Lower leg skin (tissue), 4 donors: ENCODE data around the gene COLGALT1. TPM values are rescaled to one million over a fixed set of nuclear protein-coding genes. Genes with fewer than 3 reads are reported as not detected.

Source experiments
- DNase-seq, 2 donors: peaks; one replicate each; pipeline ENCODE4 v3.0.0-alpha.2; 2019; ENCODE audit warnings: low spot score in 2 of 2
- H3K4me3 ChIP-seq: fragments of 200-600 bp; sonication (generic); 2 replicates; pipeline ENCODE4 v1.5.1; 2017; ENCODE audit warnings: mild to moderate bottlenecking, low read depth; ENCODE audit not compliant: poor library complexity, severe bottlenecking
- CTCF ChIP-seq, 3 donors: fragments of 450-650 bp; IDR thresholded peaks; one replicate each; pipeline ENCODE4 v1.5.1; 2016; ENCODE audit warnings: antibody characterized with exemption in 3 of 3, mild to moderate bottlenecking in 3 of 3, moderate library complexity in 2 of 3
- POLR2A ChIP-seq, 2 donors: fragments of 450-650 bp; IDR thresholded peaks; one replicate each; pipeline ENCODE4 v1.6.1; 2016 to 2017; ENCODE audit warnings: antibody characterized with exemption in 2 of 2, mild to moderate bottlenecking in 1 of 2, moderate library complexity in 1 of 2
- WGBS, 2 donors: methylation state at CpG; one replicate each; pipeline ENCODE4 v1.1.5; 2018; 5-methylcytosine and 5-hydroxymethylcytosine counted together
- intact Hi-C: fragments of 100-400 bp; cut with DNase I; formaldehyde crosslinking; loops from one replicate; pipeline ENCODE4 v1.15.0; 2023; ENCODE audit warnings: low total_unique reads
- total RNA-seq, 4 donors: library from RNA; depleted of rRNA; stranded (reverse); fragments of >200 nt; gene quantifications; one replicate each; pipeline ENCODE4 v1.1.0, GENCODE V29; 2016

Gene COLGALT1
- total RNA-seq, 4 donors from 2014 or later, result 46.8 to 59.3 (median 53.3) TPM

GRCh38 chr19:17624314-17624991 is 69.0 kb downstream of the COLGALT1 start:
- no peak overlapping the region for H3K4me3 ChIP-seq
- 81% methylated on average over 16 of the region's 16 CpGs for WGBS, 2 donors
- TF ChIP-seq CTCF (IDR thresholded peaks at IDR 0.05) (no peak), POLR2A (IDR thresholded peaks at IDR 0.05) (no peak)
- no peak for DNase-seq
- intact Hi-C loops, result no loop called here

GRCh38 chr19:17625043-17625442 is 69.6 kb downstream of the COLGALT1 start:
- no peak overlapping the region for H3K4me3 ChIP-seq
- no peak for DNase-seq
- 86 to 96% methylated on average over 1 of the region's 1 CpG for WGBS, 2 donors
- TF ChIP-seq CTCF (IDR thresholded peaks at IDR 0.05) (no peak), POLR2A (IDR thresholded peaks at IDR 0.05) (no peak)
- intact Hi-C loops, result no loop called here

- H3K4me3 ChIP-seq, result no peak overlapping the region
- DNase-seq, result no peak
- TF ChIP-seq POLR2A (IDR thresholded peaks at IDR 0.05) (no peak), CTCF (IDR thresholded peaks at IDR 0.05) (no peak)
- 88 to 90% methylated on average over 2 of the region's 2 CpGs for WGBS, 2 donors
- intact Hi-C loops, result no loop called here
These were observed 70.5 kb downstream of the COLGALT1 start for GRCh38 chr19:17625980-17626379.

- WGBS, 2 donors, result 75 to 83% methylated on average over 12 of the region's 12 CpGs
- intact Hi-C loops, result no loop called here
- DNase-seq, result no peak
- TF ChIP-seq CTCF (IDR thresholded peaks at IDR 0.05), result no peak
- no peak for TF ChIP-seq POLR2A (IDR thresholded peaks at IDR 0.05)
- no peak overlapping the region for H3K4me3 ChIP-seq
These were observed 71.1 kb downstream of the COLGALT1 start for GRCh38 chr19:17626456-17627015.

- WGBS, 2 donors, result 86 to 98% methylated on average over 3 of the region's 3 CpGs
- no peak for TF ChIP-seq POLR2A (IDR thresholded peaks at IDR 0.05)
- no peak for TF ChIP-seq CTCF (IDR thresholded peaks at IDR 0.05)
- intact Hi-C loops, result no loop called here
- DNase-seq, result no peak
- no peak overlapping the region for H3K4me3 ChIP-seq
These were observed 71.7 kb downstream of the COLGALT1 start for GRCh38 chr19:17627161-17627560.
